Measurements from ENCODE around the gene TDP1.

Gene TDP1

DNA sequence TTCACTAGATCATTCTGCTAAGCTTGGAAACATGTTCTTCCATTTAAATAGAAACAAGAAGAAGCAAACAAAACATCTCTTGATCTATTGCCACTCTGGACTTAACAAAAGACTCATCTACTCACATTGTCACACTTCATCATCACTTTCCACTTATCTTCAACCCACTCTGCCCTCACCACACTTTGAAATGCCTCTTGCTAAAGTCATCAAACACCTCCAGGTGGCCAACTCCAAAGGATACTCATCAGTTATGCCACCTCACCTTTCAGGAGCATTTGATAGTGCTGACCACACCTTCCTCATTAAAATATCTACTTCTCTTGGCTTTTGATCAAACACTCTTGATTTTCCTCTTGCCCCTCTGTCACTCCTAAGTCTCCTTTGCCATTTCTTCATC lies 8.4 kb upstream of the TDP1 start:
- no peak for DNase-seq

DNA sequence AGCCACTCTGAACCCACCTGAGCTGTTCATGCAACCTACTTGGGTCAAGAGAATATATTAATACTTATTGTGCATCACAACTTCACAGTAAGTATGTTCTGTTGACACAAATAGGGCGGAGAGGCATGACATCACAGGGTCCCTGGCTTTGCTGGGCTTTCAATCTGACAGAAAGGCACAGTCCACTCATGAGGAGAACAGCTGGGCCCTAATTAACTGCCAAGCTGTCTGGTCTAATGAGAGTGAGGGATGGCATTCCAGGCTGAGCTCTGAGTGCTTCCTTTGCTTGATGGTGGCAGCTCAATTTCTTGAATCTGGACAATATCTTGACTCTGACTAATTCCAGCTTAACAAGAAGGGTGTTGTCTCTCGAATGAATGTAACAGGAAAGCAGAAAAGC lies 3.2 kb upstream of the TDP1 start:
- DNase-seq: peak; percentile 4

DNA sequence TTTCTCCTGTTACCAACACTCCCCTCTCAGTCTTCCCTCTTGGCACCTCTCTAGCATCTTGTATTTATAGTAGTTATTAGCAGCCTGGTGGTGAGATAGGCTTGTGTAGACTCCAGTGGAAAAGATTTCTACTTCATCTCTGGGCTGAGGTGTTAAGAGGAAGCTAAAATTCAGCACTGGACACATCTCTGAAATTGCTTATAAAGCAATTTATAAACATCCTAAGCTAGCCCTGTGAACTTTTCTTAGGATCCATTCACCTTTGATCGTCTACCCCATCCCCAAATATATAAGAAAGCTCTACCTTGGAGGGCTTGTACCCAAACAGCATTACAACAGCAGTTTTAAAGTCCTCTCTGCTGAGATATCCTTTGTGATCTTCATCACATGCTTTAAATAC lies 2.1 kb upstream of the TDP1 start:
- DNase-seq: no peak

DNA sequence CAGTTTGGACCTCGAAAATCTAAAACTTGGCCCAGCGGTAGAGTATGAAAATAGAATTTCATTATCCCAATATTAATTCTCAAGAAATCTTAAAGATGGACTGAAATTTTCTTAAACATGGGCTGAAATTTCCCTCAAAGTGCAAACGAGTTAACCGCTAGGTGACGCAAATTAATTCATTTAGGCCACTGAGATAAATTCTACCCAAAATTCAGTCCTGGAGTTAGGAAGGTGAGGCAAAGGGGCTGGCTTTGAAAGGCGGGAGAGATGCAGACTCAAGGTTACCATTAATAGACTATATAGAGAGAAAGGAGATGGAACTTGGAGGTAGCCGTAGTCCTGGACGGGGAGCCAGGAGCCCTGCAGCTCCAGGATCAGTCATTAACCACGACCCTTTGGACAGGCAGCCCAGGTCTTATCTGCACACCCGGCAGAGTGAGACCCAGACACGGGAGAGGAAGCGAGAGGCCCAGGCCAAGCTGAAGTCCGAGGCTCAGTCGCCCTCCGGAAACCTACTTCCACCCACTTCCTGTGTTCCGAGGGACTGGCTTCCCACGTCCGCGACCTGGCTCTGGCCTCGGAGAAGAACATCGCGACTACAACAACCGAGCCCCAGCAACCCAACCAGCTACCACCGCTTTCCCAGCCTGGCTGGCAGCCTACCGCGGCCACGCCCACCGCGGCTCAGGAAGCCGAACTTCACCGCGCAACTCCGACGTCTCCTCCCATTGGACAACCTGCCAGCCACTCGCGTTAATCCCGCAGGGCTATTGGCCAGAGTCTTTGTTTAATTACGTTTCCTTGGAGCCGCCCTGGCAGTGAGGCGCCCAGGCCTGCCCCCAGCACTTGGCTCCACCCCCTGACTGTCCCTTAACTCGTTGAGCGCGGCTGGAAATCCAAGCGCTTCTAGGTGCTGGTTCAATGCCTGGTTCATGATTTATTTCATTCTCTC lies 1.4 kb upstream of the TDP1 start, which contains the start of gene EFCAB11:
Gene EFCAB11 (minus strand): TSS at position 661 of the 952 bp plus-strand sequence. CDS start 70 bp downstream, at position 591.
- peak; percentile 99 for DNase-seq

DNA sequence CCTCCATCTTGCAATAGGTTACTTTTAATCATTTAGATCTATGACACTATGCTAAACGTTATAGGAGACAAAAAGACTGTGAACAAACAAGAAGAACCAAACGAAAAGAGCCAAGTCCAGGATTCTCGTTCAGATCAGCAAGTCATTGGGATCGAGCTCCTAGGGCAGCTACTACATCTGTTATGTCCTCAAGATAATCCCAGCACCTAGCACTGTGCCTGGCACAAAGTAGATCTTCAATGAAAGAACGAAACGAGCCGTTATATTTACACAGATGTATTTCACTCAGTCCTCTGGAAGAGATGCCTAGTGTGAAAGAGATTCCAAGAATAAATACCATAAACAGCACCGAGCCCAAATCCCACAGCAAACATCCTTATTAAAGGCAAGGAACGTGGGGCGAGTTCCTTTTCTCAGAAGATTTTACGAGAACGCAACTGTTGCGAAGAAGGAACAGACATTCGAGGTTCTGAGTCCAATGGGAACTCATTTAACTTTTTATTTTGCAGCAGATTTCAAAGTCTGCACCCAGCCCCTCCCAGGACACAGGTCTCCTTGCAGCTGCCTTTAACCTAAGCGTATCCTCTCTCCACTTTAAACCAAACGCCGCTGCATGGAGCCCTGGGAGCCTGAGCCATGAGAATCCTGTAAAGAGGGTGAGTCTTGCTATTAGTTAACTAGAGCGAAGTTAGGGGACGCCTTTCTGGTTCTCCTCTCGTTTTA lies 544 bp upstream of the TDP1 start:
- DNase-seq: no peak

DNA sequence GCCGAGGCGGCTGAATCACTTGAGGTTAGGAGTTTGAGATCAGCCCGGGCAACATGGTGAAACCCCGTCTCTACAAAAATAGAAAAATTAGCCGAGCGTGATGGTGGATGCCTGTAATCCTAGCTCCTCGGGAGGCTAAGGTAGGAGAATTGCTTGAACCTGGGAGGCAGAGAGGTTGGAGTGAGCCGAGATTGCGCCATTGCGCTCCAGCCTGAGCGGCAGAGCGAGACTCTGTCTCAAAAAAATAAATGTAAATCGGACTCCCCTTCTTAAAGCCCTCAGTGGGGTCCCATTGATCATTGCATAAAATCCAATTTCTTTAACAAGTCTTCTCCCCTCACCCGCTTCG lies 908 bp downstream of the TDP1 start:
- no peak for DNase-seq

DNA sequence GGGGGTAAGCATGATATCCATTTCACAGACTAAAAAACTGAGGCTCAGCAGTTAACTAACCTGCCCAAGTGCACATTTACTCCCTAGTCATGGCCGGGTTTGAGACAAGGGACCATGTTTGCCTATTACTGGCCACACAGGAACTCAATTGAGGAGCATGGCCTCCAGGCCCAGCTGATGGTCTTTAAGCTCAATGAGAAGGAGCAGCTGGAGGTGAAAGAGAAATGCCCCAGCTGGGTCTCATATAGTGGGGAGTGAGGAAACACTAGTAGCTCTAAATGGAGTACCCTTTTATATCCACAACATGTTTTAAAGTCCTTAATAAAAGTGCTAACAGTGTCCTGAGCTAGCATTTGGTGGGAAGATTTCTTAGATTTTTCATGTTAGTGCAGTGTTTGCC lies 1.6 kb downstream of the TDP1 start:
- DNase-seq: no peak

DNA sequence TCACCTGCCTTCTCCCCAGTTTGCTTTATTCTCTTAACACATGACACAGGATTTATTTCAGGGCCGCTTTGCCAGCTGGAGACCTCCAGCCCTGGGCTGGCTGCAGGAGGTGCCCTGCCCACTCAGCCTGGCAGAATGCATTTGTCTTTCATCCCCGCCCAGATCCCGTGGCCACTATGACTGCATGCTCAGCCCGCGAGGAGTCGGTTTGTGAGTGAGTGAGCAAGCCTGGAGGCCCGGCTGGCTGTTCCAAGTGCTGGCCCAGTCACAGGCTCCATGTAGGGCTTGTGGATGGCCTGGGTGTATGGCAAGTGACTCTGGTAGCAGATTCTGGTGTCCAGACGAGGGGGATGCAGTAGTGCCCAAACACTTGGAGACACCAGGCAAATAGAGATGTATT lies 2.1 kb downstream of the TDP1 start:
- no peak for DNase-seq

DNA sequence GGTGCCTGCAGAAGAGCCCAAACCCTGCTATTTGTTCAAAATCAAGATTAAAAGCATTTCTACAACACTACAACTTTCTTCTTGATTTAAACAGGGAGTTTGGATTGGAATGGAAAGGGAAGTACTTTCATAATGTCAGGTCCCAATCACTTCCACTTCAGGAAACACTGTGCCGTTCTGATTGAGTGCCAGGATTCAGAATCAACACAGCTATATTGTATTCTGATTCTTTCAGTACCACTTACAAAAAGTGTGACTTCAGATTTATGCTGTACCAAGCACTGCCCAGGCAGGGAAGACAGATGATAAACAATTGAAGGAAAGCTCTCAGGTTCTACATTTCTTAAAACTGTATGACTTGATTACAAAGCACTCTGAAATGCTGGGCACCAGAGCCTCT lies 3.2 kb downstream of the TDP1 start:
- DNase-seq: no peak

DNA sequence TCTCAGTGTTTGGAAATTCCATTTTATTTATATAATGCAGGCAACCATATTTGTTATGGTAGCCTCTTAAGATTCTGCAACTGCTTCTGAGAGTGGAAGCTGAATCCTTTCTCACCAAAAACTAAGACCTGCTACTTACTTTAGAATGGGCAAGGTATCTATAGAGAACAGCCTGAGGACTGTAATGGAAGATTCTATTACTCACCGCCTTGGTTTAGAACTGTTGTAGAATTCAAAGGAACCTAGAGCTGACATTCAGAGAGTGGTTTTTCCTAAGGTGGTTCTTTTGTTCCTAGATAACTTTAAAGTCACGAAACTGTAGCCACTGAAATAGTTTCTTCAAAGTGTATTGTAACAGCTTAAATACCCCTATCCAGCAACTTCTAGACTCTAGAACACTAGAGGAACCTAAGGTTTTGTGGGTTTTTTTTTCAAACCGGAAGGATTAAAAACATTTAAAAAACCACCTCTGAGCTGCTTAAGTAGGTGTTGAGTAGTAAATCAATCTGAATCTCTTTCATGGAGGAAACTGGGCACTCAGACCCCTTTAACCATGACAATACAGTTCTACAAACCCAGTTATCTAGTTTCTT lies 4.2 kb downstream of the TDP1 start:
- no peak for DNase-seq

DNA sequence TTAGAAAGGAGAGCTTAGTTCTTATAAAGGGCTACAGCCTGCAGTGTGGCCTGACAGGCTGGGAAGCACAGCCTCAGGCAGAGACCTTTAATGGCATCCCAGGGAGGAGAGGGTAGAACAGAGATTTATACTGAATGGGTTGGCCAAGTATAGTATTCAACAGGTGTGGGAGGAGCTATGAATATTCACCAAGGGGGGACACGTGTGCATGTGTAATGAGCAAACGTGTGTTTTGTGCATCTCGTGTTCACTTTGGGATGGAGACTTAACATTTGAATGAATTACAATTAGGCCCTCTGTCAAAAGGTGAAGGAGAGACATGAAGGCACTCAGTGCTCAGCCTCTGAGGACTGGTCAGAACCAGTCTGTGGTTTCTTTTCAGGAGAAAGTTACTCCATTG lies 5.2 kb downstream of the TDP1 start:
- DNase-seq: no peak

DNA sequence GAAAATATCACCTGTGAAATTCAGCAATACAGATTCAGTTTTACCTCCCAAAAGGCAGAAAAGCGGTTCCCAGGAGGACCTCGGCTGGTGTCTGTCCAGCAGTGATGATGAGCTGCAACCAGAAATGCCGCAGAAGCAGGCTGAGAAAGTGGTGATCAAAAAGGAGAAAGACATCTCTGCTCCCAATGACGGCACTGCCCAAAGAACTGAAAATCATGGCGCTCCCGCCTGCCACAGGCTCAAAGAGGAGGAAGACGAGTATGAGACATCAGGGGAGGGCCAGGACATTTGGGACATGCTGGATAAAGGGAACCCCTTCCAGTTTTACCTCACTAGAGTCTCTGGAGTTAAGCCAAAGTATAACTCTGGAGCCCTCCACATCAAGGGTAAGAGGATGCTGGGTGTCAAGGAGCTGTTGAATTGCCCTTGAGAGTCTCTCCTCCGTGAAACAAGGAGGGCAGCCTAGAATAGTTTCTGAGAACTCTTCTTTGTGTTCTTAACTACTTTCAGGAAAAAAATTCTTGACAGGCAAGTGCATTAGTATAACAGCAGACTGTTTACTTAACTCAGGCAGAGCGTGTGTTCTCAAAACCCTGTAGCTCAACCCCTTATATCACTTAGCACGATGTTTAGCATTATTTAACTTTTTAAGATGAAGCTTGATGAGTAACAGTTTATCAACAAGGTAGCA lies 7.7 kb downstream of the TDP1 start:
- no peak for DNase-seq

DNA sequence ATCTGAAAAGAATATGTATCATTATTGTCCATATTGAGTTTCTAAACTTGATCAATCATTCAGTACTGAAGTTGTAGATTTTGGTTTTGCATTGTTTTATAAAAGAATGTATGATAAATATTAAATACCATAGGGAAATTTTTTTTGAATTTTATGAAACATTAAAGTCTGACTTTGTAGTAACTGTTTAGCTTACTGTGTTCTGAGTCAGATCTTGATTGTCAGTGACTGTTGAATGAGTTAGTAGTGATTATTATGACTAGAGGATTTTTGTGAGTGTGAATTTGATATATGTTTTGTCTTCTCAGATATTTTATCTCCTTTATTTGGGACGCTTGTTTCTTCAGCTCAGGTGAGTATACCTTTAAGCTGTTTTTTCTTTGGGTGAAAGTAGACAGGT lies 10.1 kb downstream of the TDP1 start:
- DNase-seq: no peak

DNA sequence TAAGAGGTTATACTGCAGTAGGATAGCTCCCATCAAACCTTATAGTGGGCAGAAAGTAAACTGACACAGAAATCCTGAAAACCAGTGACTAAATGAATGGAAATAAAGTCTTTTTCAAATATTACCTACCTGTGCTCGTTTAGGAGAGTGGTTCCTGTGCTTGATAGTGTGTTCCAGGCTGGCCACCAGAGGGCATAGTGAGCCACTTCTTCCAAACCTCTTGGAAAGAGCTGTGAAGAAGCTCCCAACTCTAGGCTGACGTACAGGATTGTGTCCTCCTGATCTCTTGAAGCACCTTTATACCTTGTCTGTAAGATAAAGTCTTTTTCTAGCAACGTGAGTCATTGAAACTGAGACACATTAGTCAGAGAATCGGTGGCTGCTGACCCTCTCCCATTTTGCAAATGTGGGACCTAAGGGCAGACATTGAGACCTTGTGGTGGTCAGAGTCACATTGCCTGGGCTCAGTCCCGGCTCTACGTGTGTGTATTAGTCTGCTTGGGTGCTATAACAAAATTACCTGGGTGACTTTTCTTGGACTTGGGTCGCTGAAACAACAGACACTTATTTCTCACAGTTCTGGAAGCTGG lies 17.6 kb downstream of the TDP1 start:
- DNase-seq: peak; percentile 9

DNA sequence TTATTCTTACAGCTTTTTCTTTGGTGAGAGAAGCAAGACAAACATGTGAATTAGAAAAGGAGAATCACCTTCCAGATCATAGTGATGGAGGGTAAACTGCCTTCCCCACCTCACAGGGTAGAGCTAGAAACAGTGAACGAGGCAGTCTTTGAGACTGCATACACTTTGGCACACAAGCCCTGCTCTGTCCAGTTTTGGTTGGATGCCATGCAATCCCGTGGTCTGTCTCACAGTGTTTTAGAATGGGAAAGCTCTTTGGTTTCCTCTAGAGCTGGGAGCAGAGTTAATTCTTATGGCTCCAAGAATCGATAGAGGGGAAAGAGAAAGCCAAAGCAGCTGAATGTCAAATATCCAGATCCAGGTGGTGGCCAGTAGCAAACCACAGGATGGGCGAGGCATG lies 21.9 kb downstream of the TDP1 start:
- no peak for DNase-seq

DNA sequence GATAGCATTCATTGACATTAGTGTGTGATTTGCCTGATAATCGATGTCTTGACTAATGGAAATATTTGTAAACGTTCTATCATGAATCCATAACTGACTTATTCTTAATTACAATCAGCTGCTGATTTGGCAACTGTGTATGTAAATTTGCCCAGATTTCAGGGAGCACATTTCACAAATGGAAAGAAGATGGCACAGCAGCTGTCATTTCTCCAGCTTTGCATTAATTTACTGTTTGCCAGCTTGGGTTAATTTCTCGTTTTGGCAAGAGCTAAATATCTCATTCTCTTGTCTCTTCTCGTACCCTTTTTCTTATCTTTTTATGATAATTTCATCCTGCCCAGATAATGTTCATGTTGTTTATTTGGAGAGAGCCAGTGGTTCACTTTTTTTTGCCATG lies 22.9 kb downstream of the TDP1 start:
- no peak for DNase-seq

DNA sequence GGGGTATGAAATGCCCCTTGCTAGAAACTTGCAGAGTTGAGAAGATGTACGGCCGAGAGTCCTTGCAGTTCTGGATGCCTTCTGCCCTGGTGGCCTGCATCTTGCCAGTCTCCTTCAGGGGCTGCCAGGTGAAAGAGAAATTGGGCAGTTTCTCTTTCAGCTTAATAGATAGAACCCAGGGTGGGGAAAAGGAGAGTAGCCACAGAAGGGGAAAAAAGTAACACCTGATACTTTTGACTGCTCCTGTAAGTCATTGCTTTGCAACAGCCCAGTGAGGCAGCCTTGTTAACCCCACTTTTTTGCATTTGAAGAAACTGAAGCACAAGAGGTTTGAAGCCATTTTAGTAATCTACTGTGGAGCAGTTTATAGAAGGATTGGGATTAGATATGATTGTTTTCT lies 27.6 kb downstream of the TDP1 start:
- no peak for DNase-seq

DNA sequence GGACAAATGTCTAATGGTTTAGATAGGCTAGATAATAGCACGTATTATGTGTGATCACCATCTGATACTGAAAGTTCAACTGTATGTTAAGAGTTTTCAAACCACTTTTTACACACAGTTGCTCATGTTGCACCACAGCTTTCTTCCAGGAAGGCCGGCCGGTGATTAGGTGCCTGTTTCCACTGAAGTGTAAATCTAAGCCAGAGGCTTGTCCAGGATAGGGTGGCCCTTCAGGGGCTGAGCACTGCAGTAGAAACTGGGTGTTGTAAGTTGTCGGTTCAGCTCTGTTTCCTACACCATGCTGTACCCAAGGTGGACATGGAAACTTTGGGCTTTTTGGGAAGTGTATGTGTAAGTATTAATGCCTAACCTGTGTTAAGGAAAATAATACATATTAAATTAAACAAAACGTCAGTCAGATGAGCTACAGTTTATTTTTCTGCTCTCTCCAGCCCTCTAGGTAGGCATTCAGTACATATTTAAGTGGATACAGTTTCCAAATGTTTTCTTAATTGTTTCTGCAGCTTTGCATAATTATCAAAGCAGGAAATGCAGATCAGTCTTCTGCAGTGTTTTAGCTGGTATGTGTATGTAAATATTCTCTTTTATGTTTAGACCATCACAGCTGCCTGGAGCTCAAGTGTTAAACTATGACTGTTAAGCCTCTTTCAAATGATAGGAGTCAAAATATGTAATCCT lies 30.9 kb downstream of the TDP1 start:
- no peak for DNase-seq

DNA sequence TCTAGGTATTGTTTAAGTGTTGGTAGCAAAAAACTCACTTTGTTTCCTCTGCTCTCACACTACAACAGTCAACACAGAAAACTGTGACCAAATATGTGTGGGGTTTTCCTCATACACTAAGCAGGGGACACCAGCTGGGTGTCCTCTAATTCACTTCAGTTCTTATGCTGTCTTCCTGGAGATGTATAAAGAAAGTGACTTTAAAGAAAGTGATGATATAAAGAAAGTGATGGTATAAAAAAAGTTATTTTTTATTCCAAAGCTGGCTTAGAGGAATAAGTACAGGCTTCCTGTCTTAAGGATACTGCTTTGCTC lies 31.4 kb downstream of the TDP1 start:
- DNase-seq: no peak

DNA sequence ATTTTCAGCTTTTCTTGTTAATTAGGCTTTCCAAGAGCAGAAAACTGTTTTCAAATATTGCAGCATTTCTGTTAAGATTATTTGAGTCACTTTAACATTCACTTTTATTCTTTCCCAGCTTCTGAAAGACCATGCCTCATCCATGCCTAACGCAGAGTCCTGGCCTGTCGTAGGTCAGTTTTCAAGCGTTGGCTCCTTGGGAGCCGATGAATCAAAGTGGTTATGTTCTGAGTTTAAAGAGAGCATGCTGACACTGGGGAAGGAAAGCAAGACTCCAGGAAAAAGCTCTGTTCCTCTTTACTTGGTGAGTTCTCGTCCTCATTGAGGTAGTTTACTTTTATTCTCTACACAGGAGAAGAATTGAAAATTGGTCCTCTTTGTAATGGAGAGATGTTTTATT lies 33.1 kb downstream of the TDP1 start:
- no peak for DNase-seq

DNA sequence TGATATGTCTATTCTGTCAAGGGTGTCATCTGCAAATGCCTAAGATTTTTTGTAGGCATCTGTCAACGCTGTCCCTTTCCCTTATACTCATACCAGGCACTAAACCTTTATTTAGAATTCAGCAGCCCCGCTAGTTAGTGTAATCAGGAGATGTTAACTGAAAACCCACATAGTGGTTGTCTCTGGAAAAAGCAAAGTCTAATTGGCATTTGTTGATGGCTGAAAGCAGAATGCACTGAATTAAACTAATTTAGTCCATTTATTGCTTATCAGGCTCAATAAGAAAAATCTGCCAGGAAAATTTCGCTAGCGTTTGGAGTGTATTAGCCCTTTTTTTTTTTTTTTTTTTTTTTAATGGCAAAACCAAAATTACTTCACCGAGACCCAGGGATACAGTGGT lies 34.5 kb downstream of the TDP1 start:
- DNase-seq: no peak

DNA sequence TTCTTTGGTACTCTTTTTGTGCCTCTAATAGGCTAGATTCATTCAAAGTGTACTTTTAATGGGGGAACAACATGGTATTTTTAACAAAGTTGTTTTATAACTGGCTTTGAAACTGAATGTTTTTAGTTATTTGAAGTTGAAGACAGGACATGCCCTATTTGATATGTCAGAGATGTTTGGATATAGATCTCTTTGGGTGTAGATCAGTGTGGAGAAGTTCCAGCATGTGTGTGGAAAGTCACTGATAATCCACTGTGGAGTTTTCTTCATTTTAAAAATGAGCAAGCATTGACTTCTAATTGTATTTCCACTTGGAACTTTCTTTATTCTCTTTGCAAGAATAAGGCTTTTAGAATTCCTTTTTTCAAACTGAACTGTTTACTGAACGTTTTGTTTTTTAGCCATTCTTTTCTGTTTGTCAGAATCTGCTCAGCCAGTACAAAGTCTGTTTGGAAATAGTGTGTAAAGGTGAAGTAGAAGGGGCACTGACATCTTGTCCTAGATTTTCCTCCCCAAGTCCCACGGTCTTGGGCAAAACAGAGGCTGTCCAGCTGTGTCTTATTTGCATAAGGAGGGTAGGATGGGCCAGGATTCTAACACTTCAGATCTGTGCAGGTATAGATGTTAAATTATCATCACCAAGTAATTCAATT lies 35.0 kb downstream of the TDP1 start:
- DNase-seq: no peak

All from NCI-H446 treated with DMSO at 0.1 percent for 48 hours (cell line).